GM18507 (cell line): ENCODE measurements around the gene CEACAM16.

Experiments
- DNase-seq: peaks from one replicate; pipeline ENCODE4 v3.0.0; 2011; ENCODE audit warnings: low read depth; ENCODE audit not compliant: insufficient read length; ENCODE audit errors: extremely low spot score
- FAIRE-seq: peaks from 2 replicates; lab custom pipeline; 2011; peaks lifted over from hg19 to GRCh38; lab: Jason Lieb, UNC

CEACAM16 gene

GRCh38 chr19:44741258-44741731 lies 42.3 kb downstream of the CEACAM16 start:
- DNase-seq (no peak), FAIRE-seq (no peak)

- FAIRE-seq = no peak
Measured at GRCh38 chr19:44741841-44742329, 42.9 kb downstream of the CEACAM16 start.

GRCh38 chr19:44742330-44743061 lies 43.5 kb downstream of the CEACAM16 start:
- FAIRE-seq (no peak), DNase-seq (no peak)

More at GRCh38 chr19:44741841-44742329, 42.9 kb downstream of the CEACAM16 start:
- no peak for DNase-seq

- no peak for DNase-seq
- no peak for FAIRE-seq
Measured at GRCh38 chr19:44744871-44745332, 46.0 kb downstream of the CEACAM16 start.

- DNase-seq (no peak), FAIRE-seq (no peak)
Measured at GRCh38 chr19:44745341-44745831, 46.4 kb downstream of the CEACAM16 start.

- DNase-seq = no peak
- no peak for FAIRE-seq
Measured at GRCh38 chr19:44745887-44746600, 47.1 kb downstream of the CEACAM16 start.

- no peak for DNase-seq
- no peak for FAIRE-seq
Measured at GRCh38 chr19:44746616-44746945, 47.6 kb downstream of the CEACAM16 start.

GRCh38 chr19:44746946-44747738 lies 48.2 kb downstream of the CEACAM16 start:
- peak; percentile 90 for FAIRE-seq
- DNase-seq = peak; percentile 54

- no peak for DNase-seq
- FAIRE-seq = peak; percentile 73
Measured at GRCh38 chr19:44747739-44748425, 48.9 kb downstream of the CEACAM16 start.

GRCh38 chr19:44748426-44749254 lies 49.7 kb downstream of the CEACAM16 start, which contains the start of gene BCL3:
Gene BCL3, plus strand, starts transcription at chr19:44748708. Its CDS starts 83 bp downstream, at chr19:44748791.
- peak; percentile 46 for DNase-seq
- FAIRE-seq = no peak

- DNase-seq (no peak), FAIRE-seq (no peak)
Measured at GRCh38 chr19:44749292-44749691, 50.3 kb downstream of the CEACAM16 start.

- DNase-seq (no peak), FAIRE-seq (no peak)
Measured at GRCh38 chr19:44749994-44750393, 51.0 kb downstream of the CEACAM16 start.

- FAIRE-seq = no peak
- DNase-seq = no peak
Measured at GRCh38 chr19:44752123-44752815, 53.3 kb downstream of the CEACAM16 start.

GRCh38 chr19:44752816-44753625 lies 54.1 kb downstream of the CEACAM16 start:
- peak; percentile 85 for DNase-seq
- peak; percentile 99 for FAIRE-seq

GRCh38 chr19:44753626-44753931 lies 54.6 kb downstream of the CEACAM16 start:
- DNase-seq (no peak), FAIRE-seq (no peak)

- FAIRE-seq = no peak
- peak; percentile 60 for DNase-seq
Measured at GRCh38 chr19:44753932-44754749, 55.2 kb downstream of the CEACAM16 start.
